Measurements from ENCODE around the gene CDCA4.
"Not testable (repeated sequence)": the region's sequence is repeated elsewhere in the genome, so short reads cannot be mapped to it uniquely, and the experiment has no call there.

The CDCA4 gene

DNA sequence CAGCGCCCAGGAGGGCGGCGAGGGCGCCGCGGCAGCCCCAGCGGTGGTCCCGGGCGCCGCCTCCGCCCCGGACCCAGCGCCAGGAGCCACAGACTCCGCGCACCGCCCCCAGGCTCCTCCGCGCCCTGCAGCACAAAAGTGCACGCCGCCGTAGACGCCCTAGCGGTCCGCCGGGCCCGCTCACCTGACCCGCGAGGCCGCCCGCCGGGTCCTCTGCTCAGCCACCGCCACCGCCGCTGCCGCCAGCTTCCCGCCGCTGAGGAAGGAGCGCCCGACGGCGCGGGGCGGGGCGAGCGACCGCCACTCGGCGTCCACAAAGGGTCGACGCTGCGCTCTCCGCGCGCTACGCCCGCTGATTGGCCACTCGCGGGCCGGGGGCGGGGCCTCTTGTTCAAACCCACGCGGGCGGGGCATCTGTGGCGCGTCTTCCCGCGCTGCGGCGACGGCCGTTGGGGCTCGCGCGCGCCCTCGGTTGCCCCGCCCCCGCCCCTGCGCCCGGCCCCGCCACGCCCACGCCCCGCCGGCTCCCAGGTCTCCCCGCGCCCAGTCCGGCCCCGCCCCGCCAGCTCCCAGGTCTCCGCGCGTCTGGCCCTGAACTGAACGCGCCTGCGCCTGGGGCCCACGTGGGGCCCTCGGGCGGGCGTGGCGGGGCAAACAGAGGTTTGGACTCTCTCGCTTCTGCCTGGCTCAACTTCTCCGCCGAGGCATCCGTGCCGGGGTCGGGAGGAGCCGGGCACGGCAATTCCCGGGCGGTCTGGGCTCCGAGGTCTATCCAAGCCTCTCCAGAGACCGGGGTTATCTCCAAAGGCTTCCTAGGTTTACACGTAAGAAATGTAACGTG, at the start of gene CDCA4:
CDCA4 (minus strand) TSS at position 269 of the 841 bp plus-strand sequence. CDS start 9,154 bp downstream, outside the sequence.
- peak; percentile 99 to 100 for DNase-seq

DNA sequence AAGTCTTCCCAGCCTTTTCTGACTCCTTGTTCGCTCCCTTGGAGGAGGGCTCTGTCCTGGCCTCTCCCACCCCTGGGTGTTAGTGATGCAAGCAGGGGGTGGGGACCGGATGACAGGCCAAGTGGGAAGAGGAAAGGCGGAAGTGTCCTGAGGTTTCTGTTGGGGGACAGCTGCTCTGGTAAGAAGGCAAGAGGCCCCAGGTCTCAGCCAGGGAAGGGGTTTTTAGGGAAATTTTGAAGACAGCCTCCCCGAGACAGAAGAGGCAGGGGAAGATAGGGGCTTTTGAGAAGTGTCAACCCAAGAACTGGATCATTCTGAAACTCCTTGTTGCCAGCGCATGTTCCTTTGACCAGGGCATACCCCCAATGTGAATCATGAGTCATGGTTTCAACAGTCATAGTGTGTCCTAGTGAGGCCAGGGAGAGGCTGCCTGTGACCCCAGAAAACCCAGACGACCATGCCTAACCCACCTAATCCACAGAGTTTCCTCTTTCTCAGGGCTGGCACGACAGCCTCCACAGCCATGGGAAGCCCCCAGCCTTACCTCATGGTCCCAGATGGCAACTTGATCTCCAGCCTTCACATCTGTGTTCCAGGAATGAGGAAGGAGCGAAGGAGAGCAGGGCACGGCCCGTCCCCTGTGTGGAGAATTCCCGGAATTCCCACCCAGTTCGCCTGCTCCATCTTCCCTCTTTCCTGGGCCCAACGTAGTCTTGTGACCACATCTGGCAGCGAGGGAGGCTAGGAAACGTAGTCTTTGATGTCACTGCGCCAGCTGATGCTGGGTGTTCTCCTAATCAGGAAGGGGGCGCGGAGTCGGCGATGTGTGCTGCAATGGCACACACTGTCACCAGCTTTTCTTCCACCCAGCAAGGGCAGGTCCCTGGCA, 49.2 kb upstream of the CDCA4 start:
- DNase-seq: no peak

DNA sequence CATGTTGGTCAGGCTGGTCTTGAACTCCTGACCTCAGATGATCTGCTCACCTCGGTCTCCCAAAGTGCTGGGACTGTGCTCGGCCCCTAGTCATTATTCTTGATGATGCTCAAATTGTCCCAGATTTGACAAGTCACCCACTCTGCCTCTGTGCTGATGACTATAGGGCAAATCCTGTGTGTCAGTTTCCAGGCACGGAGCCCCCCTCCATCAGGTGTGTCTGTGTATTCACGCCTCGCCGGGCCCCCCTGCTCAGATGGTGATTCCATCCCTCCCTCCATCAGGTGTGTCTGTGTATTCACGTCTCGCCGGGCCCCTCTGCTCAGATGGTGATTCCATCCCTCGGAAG, 48.6 kb upstream of the CDCA4 start:
- no peak for DNase-seq

GRCh38 chr14:105068818-105069217, 47.9 kb upstream of the CDCA4 start:
- DNase-seq: no peak

GRCh38 chr14:105067969-105068301, 47.1 kb upstream of the CDCA4 start:
- DNase-seq: no peak

GRCh38 chr14:105067140-105067968, 46.5 kb upstream of the CDCA4 start:
- DNase-seq: no peak

DNA sequence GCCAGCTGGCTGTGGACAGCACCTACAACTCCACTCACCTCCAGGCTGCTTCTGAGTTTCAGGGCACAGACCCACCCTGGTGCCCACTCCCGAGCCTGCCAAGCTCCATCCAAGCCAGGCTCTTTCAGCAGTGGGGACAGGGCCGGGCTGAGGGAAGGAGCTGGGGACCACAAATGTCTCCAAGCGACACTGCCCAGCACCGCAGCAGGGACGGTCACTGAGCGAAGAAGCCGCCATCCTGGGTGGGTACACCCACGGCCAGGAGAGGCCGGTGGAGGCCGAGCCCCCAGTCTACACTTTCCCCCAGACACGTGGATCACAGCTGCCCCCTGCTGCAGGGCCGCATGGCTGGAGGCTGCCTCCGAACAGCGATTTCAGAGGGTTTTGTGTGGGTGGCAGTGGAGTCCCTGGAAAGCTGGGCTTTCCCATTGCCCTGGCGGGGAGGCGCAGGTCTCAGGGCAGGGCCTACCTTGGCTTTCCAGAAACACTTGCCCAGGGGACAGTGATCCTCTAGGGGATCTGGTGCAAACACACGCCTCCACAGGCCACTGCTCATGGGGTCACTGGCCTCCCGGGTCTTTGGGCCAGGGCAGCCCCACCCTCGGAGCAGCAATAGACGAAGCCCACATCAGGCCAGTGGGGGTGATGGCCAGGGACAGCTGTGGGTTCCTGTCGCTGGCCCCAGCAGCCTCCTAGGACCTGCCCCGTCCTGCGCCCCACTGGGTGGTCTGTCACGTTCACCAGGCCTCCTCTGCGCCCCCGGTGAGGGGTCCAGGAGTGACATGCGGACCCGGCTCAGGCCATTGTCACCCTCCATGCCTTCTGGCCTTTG, 45.6 kb upstream of the CDCA4 start:
- DNase-seq: no peak

GRCh38 chr14:105065280-105066228, 44.7 kb upstream of the CDCA4 start, which contains the start of gene GPR132:
Gene GPR132 (minus strand): TSS chr14:105065430. CDS start chr14:105055420, 10,010 bp downstream.
- DNase-seq: no peak

DNA sequence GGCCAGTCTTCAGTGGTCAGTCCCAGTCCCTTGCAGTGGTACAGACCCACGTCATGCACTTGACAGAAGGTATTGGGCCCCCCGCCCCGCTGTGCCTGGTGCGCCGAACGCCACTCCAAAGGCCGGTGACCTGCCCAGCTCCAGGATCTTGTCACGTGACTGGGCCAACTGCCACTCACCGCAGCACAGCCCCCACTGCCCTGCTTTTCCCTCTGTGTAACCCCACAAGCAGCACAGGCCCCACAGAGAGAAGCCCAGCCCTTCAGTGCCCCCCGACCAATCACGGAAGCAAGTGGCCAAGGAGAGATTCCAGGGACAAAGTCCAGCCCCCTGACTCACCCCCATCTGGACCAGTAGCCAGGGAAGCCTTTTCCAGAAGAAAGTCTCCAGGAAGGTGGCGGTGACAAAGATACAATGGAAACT, 43.8 kb upstream of the CDCA4 start:
- no peak for DNase-seq

DNA sequence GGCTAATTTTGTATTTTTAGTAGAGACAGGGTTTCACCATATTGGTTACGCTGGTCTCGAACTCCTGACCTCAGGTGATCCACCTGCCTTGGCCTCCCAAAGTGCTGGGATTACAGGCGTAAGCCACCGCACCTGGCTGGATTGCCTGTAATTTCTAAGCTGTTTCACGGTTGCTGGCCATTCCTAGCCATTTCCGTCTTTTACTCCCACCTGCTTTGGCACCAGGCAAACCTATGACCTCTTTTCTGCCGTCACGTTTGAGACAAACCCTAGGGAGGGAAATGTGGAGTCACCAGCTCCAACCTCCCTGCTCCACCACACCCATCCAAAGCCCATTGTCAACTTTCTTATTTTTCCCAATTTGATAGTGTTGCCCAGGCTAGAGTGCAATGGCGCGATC, 43.1 kb upstream of the CDCA4 start:
- no peak for DNase-seq

- not testable (repeated sequence) for DNase-seq
Observed at GRCh38 chr14:105063506-105063905, 42.6 kb upstream of the CDCA4 start.

- DNase-seq: no peak
Observed at GRCh38 chr14:105063056-105063455, 42.2 kb upstream of the CDCA4 start.

GRCh38 chr14:105062048-105062433, 41.2 kb upstream of the CDCA4 start:
- DNase-seq: no peak

DNA sequence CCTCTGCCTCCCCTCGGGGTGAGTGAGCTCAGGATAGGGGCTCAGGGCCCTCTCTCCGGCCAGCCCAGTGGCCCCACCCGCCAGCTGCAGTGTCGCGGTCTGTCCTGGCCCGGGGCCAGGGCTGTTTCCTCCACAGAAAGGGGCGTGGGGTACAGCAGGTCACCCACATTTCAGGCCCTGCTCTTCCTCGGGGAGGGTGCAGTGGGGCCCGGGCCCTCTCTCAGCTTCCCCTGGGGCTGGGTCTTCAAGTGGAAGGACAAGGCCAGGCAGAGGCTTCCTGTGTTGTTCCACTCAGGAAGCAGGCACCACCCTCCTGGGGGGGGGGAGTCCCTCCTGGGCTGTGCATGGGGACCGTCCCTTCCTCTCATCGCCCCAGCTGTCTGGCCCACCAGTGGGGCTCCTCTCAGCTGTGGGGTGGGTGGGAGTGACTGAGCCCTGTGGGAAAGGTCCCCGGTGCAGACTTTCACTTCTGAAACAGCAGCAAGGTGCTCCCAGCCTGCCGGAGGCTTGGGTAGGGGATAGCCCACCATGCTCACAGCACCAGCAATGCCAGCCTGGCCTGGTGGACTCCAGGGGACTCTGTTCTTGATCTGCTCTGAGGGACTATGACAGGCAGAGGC, 40.7 kb upstream of the CDCA4 start:
- no peak for DNase-seq

DNA sequence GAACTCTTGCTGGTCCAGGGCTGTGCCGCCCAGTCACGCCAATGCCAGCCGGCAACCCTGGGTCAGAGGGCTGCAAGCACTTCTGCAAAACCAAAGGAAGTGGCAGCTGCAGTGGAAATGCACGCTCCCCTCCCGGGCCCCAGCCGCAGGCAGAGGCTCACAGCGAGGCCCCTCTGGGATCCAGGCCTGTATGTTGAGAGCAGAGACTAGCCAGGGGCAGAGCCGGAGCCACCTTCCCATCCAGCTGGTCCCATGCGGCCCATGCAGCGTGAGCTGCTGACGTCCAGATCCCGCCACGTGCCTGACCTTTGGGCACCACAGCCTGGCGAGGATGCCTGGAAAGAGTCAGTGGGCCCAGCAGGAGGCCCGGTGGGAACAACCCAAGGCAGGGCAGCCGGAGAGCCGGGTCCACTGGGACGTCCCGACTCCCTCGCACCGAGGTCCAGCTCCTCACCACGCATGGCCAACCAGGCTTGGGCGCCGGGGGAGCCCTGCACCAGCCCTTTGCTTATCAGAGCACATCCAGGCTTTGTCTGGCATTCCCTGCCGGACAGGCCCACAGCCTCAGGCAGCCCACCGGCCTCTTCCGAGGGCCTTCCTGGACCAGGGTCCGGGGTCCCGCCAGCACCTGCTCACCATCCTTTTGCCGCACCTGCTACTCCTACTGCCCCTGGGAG, 40.0 kb upstream of the CDCA4 start:
- no peak for DNase-seq

- no peak for DNase-seq
Observed at GRCh38 chr14:105059925-105060565, 39.2 kb upstream of the CDCA4 start.

GRCh38 chr14:105059035-105059924, 38.4 kb upstream of the CDCA4 start:
- no peak for DNase-seq

- no peak for DNase-seq
Observed at GRCh38 chr14:105058521-105059034, 37.7 kb upstream of the CDCA4 start.

All from NCI-H446 (cell line).